ENCODE results near the gene SLC27A2.
"Not testable (repeated sequence)": the region's sequence is repeated elsewhere in the genome, so short reads cannot be mapped to it uniquely, and the experiment has no call there.

Gene SLC27A2

GRCh38 chr15:50181969-50182218 is at the start of gene SLC27A2:
Gene SLC27A2 (plus strand): TSS chr15:50182196. CDS start chr15:50182428, 232 bp downstream.
- no peak for DNase-seq (ENCODE audit: low read depth in 2 of 3, low spot score in 1 of 3)

GRCh38 chr15:50132251-50132984 is 49.6 kb upstream of the SLC27A2 start:
- not testable (repeated sequence) for DNase-seq (ENCODE audit: low read depth in 2 of 3, low spot score in 1 of 3)

GRCh38 chr15:50134524-50135024 is 47.4 kb upstream of the SLC27A2 start:
- no peak for DNase-seq (ENCODE audit: low read depth in 2 of 3, low spot score in 1 of 3)

GRCh38 chr15:50135031-50135551 is 46.9 kb upstream of the SLC27A2 start:
- DNase-seq (ENCODE audit: low read depth in 2 of 3, low spot score in 1 of 3), result peak; percentile 31 to 78 (median 46)

- peak; percentile 23 to 58 (median 32) for DNase-seq (ENCODE audit: low read depth in 2 of 3, low spot score in 1 of 3)
Measured at GRCh38 chr15:50137330-50137761, 44.6 kb upstream of the SLC27A2 start.

- DNase-seq (ENCODE audit: low read depth in 2 of 3, low spot score in 1 of 3), result no peak
Measured at GRCh38 chr15:50137893-50138292, 44.1 kb upstream of the SLC27A2 start.

GRCh38 chr15:50138391-50138790 is 43.6 kb upstream of the SLC27A2 start:
- DNase-seq (ENCODE audit: low read depth in 2 of 3, low spot score in 1 of 3), result no peak

GRCh38 chr15:50140098-50140497 is 41.9 kb upstream of the SLC27A2 start:
- no peak for DNase-seq (ENCODE audit: low read depth in 2 of 3, low spot score in 1 of 3)

GRCh38 chr15:50140983-50141382 is 41.0 kb upstream of the SLC27A2 start:
- no peak for DNase-seq (ENCODE audit: low read depth in 2 of 3, low spot score in 1 of 3)

GRCh38 chr15:50141856-50142255 is 40.1 kb upstream of the SLC27A2 start:
- no peak for DNase-seq (ENCODE audit: low read depth in 2 of 3, low spot score in 1 of 3)

GRCh38 chr15:50143255-50143860 is 38.6 kb upstream of the SLC27A2 start:
- DNase-seq (ENCODE audit: low read depth in 2 of 3, low spot score in 1 of 3), result no peak

GRCh38 chr15:50144341-50145120 is 37.5 kb upstream of the SLC27A2 start:
- no peak for DNase-seq (ENCODE audit: low read depth in 2 of 3, low spot score in 1 of 3)

GRCh38 chr15:50145451-50145872 is 36.5 kb upstream of the SLC27A2 start:
- DNase-seq (ENCODE audit: low read depth in 2 of 3, low spot score in 1 of 3), result no peak

GRCh38 chr15:50146632-50147031 is 35.4 kb upstream of the SLC27A2 start:
- no peak for DNase-seq (ENCODE audit: low read depth in 2 of 3, low spot score in 1 of 3)

GRCh38 chr15:50148362-50148963 is 33.5 kb upstream of the SLC27A2 start:
- DNase-seq (ENCODE audit: low read depth in 2 of 3, low spot score in 1 of 3), result no peak

- no peak for DNase-seq (ENCODE audit: low read depth in 2 of 3, low spot score in 1 of 3)
Measured at GRCh38 chr15:50149090-50149489, 32.9 kb upstream of the SLC27A2 start.

- no peak for DNase-seq (ENCODE audit: low read depth in 2 of 3, low spot score in 1 of 3)
Measured at GRCh38 chr15:50150349-50150748, 31.6 kb upstream of the SLC27A2 start.

GRCh38 chr15:50150851-50151250 is 31.1 kb upstream of the SLC27A2 start:
- no peak for DNase-seq (ENCODE audit: low read depth in 2 of 3, low spot score in 1 of 3)

- DNase-seq (ENCODE audit: low read depth in 2 of 3, low spot score in 1 of 3), result no peak
Measured at GRCh38 chr15:50151476-50151875, 30.5 kb upstream of the SLC27A2 start.

- DNase-seq (ENCODE audit: low read depth in 2 of 3, low spot score in 1 of 3), result not testable (repeated sequence)
Measured at GRCh38 chr15:50158236-50158635, 23.8 kb upstream of the SLC27A2 start.

GRCh38 chr15:50162969-50163718 is 18.9 kb upstream of the SLC27A2 start:
- DNase-seq (ENCODE audit: low read depth in 2 of 3, low spot score in 1 of 3), result no peak
